Measurements from ENCODE around the gene COPS7A. TPM values are rescaled to one million over a fixed set of nuclear protein-coding genes. Genes with fewer than 3 reads are reported as not detected.
"Not testable (repeated sequence)": the region's sequence is repeated elsewhere in the genome, so short reads cannot be mapped to it uniquely, and the experiment has no call there.

COPS7A gene
- total and polyA plus RNA-seq, 2 donors: 35.6 to 88.2 TPM

GRCh38 chr12:6697584-6698351 lies 26.1 kb upstream of the COPS7A start:
- peaks cover 1% of the 10 kb centered on the region for H3K4me1 ChIP-seq (ENCODE audit: insufficient read depth)
- no peak overlapping the region for H3K4me3 ChIP-seq (ENCODE audit: low read depth, low read length)
- WGBS: 79% methylated on average over 17 of the region's 17 CpGs
- no peak for DNase-seq (ENCODE audit: extremely low spot score)
- H3K27ac ChIP-seq (ENCODE audit: low read depth): no peak overlapping the region
- no peaks in the 10 kb centered on the region for H3K36me3 ChIP-seq (ENCODE audit: insufficient read depth)

GRCh38 chr12:6698352-6699046 lies 25.3 kb upstream of the COPS7A start:
- 70% methylated on average over 8 of the region's 8 CpGs for WGBS
- no peak for DNase-seq (ENCODE audit: extremely low spot score)
- H3K4me3 ChIP-seq (ENCODE audit: low read depth, low read length): no peak overlapping the region
- no peak overlapping the region for H3K27ac ChIP-seq (ENCODE audit: low read depth)
- no peaks in the 10 kb centered on the region for H3K36me3 ChIP-seq (ENCODE audit: insufficient read depth)
- H3K4me1 ChIP-seq (ENCODE audit: insufficient read depth): peaks cover 1% of the 10 kb centered on the region

GRCh38 chr12:6699259-6699988 lies 24.4 kb upstream of the COPS7A start:
- no peak for DNase-seq (ENCODE audit: extremely low spot score)
- 26% methylated on average over 16 of the region's 16 CpGs for WGBS
- no peak overlapping the region for H3K27ac ChIP-seq (ENCODE audit: low read depth)
- no peaks in the 10 kb centered on the region for H3K36me3 ChIP-seq (ENCODE audit: insufficient read depth)
- peaks cover 1% of the 10 kb centered on the region for H3K4me1 ChIP-seq (ENCODE audit: insufficient read depth)
- H3K4me3 ChIP-seq (ENCODE audit: low read depth, low read length): peak overlapping the region; percentile 71

- Histone ChIP-seq H3K4me1 (ENCODE audit: insufficient read depth) (peaks cover 1% of the 10 kb centered on the region), H3K27ac (ENCODE audit: low read depth) (no peak overlapping the region), H3K36me3 (ENCODE audit: insufficient read depth) (no peaks in the 10 kb centered on the region), H3K4me3 (ENCODE audit: low read depth, low read length) (peak overlapping the region; percentile 71)
- WGBS: under 1% methylated on average over 65 of the region's 65 CpGs
- no peak for DNase-seq (ENCODE audit: extremely low spot score)
Observed at GRCh38 chr12:6699989-6700645, 23.7 kb upstream of the COPS7A start.

- under 1% methylated on average over 43 of the region's 43 CpGs for WGBS
- no peak within 1 kb of the TSS for H3K27ac ChIP-seq (ENCODE audit: low read depth)
Observed at GRCh38 chr12:6700646-6701051, 23.2 kb upstream of the COPS7A start, which contains the start of gene PIANP. Gene PIANP (minus strand): TSS chr12:6700815. CDS start chr12:6698061, 2,754 bp downstream.

GRCh38 chr12:6701078-6701768 lies 22.6 kb upstream of the COPS7A start:
- peaks cover 1% of the 10 kb centered on the region for H3K4me1 ChIP-seq (ENCODE audit: insufficient read depth)
- no peak overlapping the region for H3K27ac ChIP-seq (ENCODE audit: low read depth)
- peak overlapping the region; percentile 71 for H3K4me3 ChIP-seq (ENCODE audit: low read depth, low read length)
- H3K36me3 ChIP-seq (ENCODE audit: insufficient read depth): no peaks in the 10 kb centered on the region
- no peak for DNase-seq (ENCODE audit: extremely low spot score)
- WGBS: 27% methylated on average over 13 of the region's 13 CpGs

More at GRCh38 chr12:6700646-6701051, 23.2 kb upstream of the COPS7A start, which contains the start of gene PIANP:
- Histone ChIP-seq H3K36me3 (ENCODE audit: insufficient read depth) (no peaks in the 10 kb centered on the region), H3K4me1 (ENCODE audit: insufficient read depth) (peaks cover 1% of the 10 kb centered on the region), H3K4me3 (ENCODE audit: low read depth, low read length) (peak within 1 kb of the TSS; percentile 71)
- no peak for DNase-seq (ENCODE audit: extremely low spot score)

GRCh38 chr12:6703631-6704030 lies 20.2 kb upstream of the COPS7A start:
- Histone ChIP-seq H3K4me1 (ENCODE audit: insufficient read depth) (peaks cover 1% of the 10 kb centered on the region), H3K36me3 (ENCODE audit: insufficient read depth) (no peaks in the 10 kb centered on the region), H3K27ac (ENCODE audit: low read depth) (no peak overlapping the region), H3K4me3 (ENCODE audit: low read depth, low read length) (no peak overlapping the region)
- no peak for DNase-seq (ENCODE audit: extremely low spot score)
- 15% methylated on average over 10 of the region's 10 CpGs for WGBS

- not testable (repeated sequence) for DNase-seq (ENCODE audit: extremely low spot score); H3K4me1 ChIP-seq (ENCODE audit: insufficient read depth); H3K4me3 ChIP-seq (ENCODE audit: low read depth, low read length); H3K36me3 ChIP-seq (ENCODE audit: insufficient read depth); H3K27ac ChIP-seq (ENCODE audit: low read depth)
- WGBS: 93% methylated on average over 21 of the region's 21 CpGs
Observed at GRCh38 chr12:6708351-6708750, 15.5 kb upstream of the COPS7A start.

GRCh38 chr12:6708960-6709394 lies 14.9 kb upstream of the COPS7A start:
- Histone ChIP-seq H3K36me3 (ENCODE audit: insufficient read depth) (no peaks in the 10 kb centered on the region), H3K27ac (ENCODE audit: low read depth) (no peak overlapping the region), H3K4me3 (ENCODE audit: low read depth, low read length) (no peak overlapping the region), H3K4me1 (ENCODE audit: insufficient read depth) (no peaks in the 10 kb centered on the region)
- 75% methylated on average over 16 of the region's 16 CpGs for WGBS
- DNase-seq (ENCODE audit: extremely low spot score): no peak

GRCh38 chr12:6716031-6716873 lies 7.6 kb upstream of the COPS7A start:
- not testable (repeated sequence) for H3K4me3 ChIP-seq (ENCODE audit: low read depth, low read length); DNase-seq (ENCODE audit: extremely low spot score); H3K36me3 ChIP-seq (ENCODE audit: insufficient read depth); H3K4me1 ChIP-seq (ENCODE audit: insufficient read depth); H3K27ac ChIP-seq (ENCODE audit: low read depth)
- WGBS: 89% methylated on average over 23 of the region's 41 CpGs

- 77% methylated on average over 8 of the region's 10 CpGs for WGBS
- H3K4me1 ChIP-seq (ENCODE audit: insufficient read depth): no peaks in the 10 kb centered on the region
Observed at GRCh38 chr12:6716874-6717437, 6.9 kb upstream of the COPS7A start.

GRCh38 chr12:6722863-6723262 lies 983 bp upstream of the COPS7A start:
- DNase-seq (ENCODE audit: extremely low spot score): no peak
- WGBS: 77% methylated on average over 3 of the region's 3 CpGs

More at GRCh38 chr12:6716874-6717437, 6.9 kb upstream of the COPS7A start:
- no peak for DNase-seq (ENCODE audit: extremely low spot score)
- Histone ChIP-seq H3K4me3 (ENCODE audit: low read depth, low read length) (no peak overlapping the region), H3K27ac (ENCODE audit: low read depth) (no peak overlapping the region), H3K36me3 (ENCODE audit: insufficient read depth) (peaks cover 2% of the 10 kb centered on the region)

More at GRCh38 chr12:6722863-6723262, 983 bp upstream of the COPS7A start:
- Histone ChIP-seq H3K4me1 (ENCODE audit: insufficient read depth) (no peaks in the 10 kb centered on the region), H3K36me3 (ENCODE audit: insufficient read depth) (peaks cover 2% of the 10 kb centered on the region), H3K27ac (ENCODE audit: low read depth) (no peak overlapping the region), H3K4me3 (ENCODE audit: low read depth, low read length) (no peak overlapping the region)

Data from urinary bladder (tissue), 4 donors.